HG03521 (cell line): Measurements from ENCODE around the gene EXOC4.

Source experiments
- ATAC-seq: cut with Tn5 transposase; IDR thresholded peaks from one replicate; pipeline ENCODE4 v1.9.1; 2021; ENCODE audit warnings: mild to moderate bottlenecking, moderate library complexity; ENCODE audit not compliant: unreplicated experiment

EXOC4 gene

GRCh38 chr7:133563251-133563650 is 310.4 kb downstream of the EXOC4 start:
- ATAC-seq = no peak

- no peak for ATAC-seq
Observed at GRCh38 chr7:133564484-133564883, 311.6 kb downstream of the EXOC4 start.

GRCh38 chr7:133568544-133568943 is 315.7 kb downstream of the EXOC4 start:
- ATAC-seq = no peak

GRCh38 chr7:133570321-133570720 is 317.4 kb downstream of the EXOC4 start:
- ATAC-seq = no peak

- ATAC-seq = no peak
Observed at GRCh38 chr7:133571076-133571475, 318.2 kb downstream of the EXOC4 start.

GRCh38 chr7:133572087-133572486 is 319.2 kb downstream of the EXOC4 start:
- no peak for ATAC-seq

- no peak for ATAC-seq
Observed at GRCh38 chr7:133572843-133573242, 320.0 kb downstream of the EXOC4 start.

- ATAC-seq = no peak
Observed at GRCh38 chr7:133573554-133574265, 320.8 kb downstream of the EXOC4 start.

- ATAC-seq = no peak
Observed at GRCh38 chr7:133575726-133576440, 323.0 kb downstream of the EXOC4 start.

GRCh38 chr7:133576612-133577168 is 323.8 kb downstream of the EXOC4 start:
- ATAC-seq = no peak

GRCh38 chr7:133582766-133583523 is 330.1 kb downstream of the EXOC4 start:
- ATAC-seq = no peak

- ATAC-seq = no peak
Observed at GRCh38 chr7:133583545-133584171, 330.8 kb downstream of the EXOC4 start.

- ATAC-seq = no peak
Observed at GRCh38 chr7:133584956-133585668, 332.2 kb downstream of the EXOC4 start.

- ATAC-seq = no peak
Observed at GRCh38 chr7:133586253-133586652, 333.4 kb downstream of the EXOC4 start.

- no peak for ATAC-seq
Observed at GRCh38 chr7:133587903-133588302, 335.0 kb downstream of the EXOC4 start.

GRCh38 chr7:133590795-133591194 is 337.9 kb downstream of the EXOC4 start:
- no peak for ATAC-seq

GRCh38 chr7:133591704-133592340 is 338.9 kb downstream of the EXOC4 start:
- no peak for ATAC-seq

- ATAC-seq = no peak
Observed at GRCh38 chr7:133593561-133593960, 340.7 kb downstream of the EXOC4 start.

GRCh38 chr7:133601617-133602016 is 348.7 kb downstream of the EXOC4 start:
- ATAC-seq = no peak

GRCh38 chr7:133602291-133602690 is 349.4 kb downstream of the EXOC4 start:
- no peak for ATAC-seq
